Measurements from ENCODE around the gene ZNF521. TPM values are rescaled to one million over a fixed set of nuclear protein-coding genes. Genes with fewer than 3 reads are reported as not detected.
"Not testable (repeated sequence)": the region's sequence is repeated elsewhere in the genome, so short reads cannot be mapped to it uniquely, and the experiment has no call there.

Gene ZNF521
- polyA plus RNA-seq, 4 donors: 35.1 to 48.3 (median 45.7) TPM

DNA sequence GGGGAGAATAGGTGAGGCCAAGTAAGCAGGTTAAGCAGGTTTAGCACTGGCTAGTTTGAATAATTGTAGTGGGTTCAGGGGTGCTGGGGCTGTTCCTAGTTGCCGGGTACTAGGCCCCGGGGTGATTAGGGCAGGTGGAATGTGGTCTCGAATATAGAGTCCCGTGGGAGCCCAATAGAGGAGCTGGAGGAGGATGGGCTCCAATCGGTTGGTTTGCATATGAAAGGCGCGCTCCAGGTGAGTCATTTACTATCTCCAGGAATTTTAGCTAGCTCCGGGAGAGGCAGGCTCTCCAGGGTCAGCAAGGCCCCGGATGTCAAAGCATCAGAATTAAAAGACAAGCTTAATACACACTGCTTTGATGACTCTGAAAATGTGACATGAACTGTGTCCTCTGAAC lies 304.0 kb downstream of the ZNF521 start:
- no peak for DNase-seq (ENCODE audit: low read depth in 4 of 4, low spot score in 2 of 4)

DNA sequence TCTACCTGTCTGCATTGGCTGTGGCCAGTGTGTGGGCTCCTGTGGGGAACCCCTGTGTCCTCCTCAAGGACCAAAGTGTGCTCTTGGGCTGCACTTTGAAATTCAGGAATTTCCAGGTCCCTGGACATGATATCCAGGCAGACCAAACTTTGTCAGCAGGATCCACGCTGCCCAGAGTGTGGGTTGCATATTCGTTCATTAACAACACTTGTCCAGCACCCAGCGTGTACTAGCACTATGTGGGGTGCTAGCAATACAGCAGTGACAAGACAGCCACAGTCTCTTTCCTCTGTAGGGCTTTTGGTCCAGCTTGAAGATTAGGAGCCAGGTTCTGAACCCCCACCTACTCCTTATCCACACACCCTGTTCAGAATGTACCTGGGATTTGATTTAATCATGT lies 304.5 kb downstream of the ZNF521 start:
- no peak for DNase-seq (ENCODE audit: low read depth in 4 of 4, low spot score in 2 of 4)

DNA sequence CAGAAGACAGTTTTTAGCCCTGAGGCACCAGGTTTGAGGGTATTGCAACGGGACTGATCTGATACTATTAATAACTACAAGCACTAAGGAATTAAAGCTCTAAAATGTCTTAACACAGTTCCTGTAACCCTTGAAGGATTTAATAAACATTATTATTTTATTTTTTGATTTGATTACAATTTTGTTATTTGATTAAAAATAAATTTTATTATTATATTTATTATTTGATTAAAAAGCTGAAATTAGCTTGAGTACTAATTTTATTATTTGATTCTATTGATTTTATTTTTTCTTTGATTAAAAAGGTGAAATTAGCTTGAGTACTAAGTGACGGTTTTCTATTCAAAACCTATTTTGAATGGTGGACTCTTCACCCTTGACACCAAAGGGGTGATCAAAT lies 307.3 kb downstream of the ZNF521 start:
- DNase-seq (ENCODE audit: low read depth in 4 of 4, low spot score in 2 of 4): no peak

DNA sequence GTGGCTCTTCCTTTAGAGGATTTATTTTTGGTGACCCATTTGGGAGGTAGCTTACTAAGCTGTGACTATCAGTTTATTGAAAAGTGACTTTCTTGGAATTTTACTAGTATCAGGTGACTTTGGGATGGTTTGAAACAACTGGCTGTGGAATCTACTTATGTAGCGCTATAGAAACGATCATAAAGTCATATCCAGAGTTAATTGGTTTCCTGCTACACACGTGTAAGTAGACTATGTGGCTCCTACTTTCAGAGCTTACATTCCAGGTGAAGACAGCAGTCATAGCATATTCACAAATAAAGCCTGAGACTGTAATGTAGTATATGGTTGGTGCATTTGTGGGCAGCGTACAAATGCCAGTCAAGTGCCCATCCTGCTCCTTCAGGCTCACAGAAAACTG lies 308.9 kb downstream of the ZNF521 start:
- no peak for DNase-seq (ENCODE audit: low read depth in 4 of 4, low spot score in 2 of 4)

DNA sequence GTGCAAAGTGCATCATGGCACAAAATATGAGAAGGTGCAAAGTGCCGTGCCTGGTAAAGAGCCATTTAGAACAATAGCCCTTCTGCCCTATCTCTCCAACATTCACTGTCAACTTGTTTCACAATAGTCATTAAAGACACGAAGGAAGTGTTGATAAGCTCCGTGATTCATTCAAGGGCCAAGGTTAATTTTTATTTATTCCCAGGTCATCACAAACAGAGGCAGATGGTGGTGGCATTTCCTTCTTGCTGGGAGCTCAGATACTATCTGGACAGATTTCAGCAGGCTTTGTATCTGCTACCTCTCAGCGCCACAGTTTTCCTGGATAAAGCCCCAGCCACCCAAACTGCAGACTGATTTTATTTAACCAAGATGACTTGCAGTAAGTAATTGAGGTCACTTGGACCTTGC lies 309.3 kb downstream of the ZNF521 start:
- DNase-seq (ENCODE audit: low read depth in 4 of 4, low spot score in 2 of 4): no peak

DNA sequence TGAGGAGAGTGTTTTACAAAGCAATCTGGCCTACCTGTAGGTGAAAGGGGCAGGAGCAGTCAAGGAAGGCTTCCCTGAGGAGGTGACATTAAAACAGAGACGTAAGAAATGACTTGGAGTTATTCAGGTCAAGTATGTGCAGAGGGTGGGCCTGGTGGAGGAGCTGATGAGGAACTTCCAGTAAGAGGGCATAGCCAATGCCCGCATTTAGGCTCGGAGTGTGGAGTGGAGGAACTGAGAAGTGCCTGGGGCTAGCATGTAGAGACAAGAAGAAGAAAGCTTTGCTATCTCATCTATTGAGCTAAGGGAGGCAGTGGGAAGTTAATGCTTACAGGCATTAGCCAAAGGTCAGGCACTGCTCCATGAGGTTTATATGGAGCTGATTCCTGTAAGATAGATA lies 312.2 kb downstream of the ZNF521 start:
- DNase-seq (ENCODE audit: low read depth in 4 of 4, low spot score in 2 of 4): no peak

DNA sequence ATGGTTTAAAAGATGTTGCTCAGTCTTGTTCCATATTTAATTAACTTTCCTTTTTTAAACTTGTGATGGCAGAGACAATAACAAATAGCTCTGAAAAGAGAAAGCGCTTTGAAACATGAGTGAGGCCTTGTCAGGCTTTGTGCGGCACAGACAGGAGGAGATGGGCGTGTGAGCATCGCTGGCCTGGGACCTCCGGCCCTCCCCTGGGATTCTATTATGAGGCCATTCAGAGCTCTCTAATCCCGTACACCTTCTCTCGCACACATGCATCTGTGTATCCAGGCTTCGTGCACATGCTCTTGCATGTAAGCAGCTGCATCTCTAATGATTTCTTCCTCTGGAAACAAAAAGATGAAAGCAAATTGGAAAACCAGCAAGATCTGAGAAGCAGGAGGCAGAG lies 313.7 kb downstream of the ZNF521 start:
- DNase-seq (ENCODE audit: low read depth in 4 of 4, low spot score in 2 of 4): no peak

DNA sequence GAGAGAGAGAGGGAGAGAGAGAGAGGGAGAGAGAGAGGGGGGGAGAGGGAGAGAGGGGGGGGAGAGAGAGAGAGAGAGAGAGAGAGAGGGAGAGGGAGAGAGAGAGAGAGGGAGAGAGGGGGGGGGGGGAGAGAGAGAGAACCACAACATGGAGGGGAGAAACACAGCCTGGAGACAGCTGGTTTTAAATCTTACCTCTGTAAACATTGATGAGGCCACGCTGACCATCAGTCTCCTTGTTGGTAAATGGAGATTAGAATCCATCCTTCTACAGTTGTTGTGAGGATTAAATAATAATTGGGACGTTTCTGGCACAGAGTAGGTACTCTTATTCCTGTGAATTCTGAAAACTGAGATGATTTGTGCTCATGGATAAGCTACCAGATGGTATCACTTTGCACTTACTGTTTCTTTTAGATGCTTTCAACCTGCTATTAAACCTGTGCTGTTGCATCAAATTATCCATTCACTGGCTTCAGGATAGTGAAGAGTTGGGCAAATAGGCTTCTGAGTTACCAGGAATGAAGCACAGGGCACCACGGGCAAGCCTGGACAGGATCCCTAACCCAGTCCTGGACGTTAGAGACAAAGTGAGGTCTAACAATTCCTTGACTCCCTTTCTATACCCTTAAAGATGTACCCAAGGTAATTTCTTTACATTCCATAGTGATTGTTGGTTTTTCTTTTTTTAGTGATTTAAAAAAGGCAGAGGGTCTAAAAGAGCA lies 318.1 kb downstream of the ZNF521 start:
- no peak for DNase-seq (ENCODE audit: low read depth in 4 of 4, low spot score in 2 of 4)

DNA sequence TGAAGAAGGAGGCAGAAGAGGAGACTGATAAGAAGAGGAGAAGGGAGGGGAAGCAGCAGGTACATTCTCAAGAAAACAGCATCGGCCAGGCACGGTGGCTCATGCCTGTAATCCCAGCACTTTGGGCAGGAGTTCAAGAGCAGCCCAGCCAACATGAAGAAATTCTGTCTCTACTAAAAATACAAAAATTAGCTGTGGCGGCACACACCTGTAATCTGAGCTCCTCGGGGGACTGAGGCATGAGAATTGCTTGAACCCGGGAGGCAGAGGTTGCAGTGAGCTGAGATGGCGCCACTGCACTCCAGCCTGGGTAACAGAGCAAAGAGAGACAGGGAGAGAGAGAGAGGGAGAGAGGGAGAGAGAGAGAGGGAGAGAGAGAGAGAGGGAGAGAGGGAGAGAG lies 318.8 kb downstream of the ZNF521 start:
- DNase-seq (ENCODE audit: low read depth in 4 of 4, low spot score in 2 of 4): not testable (repeated sequence)

DNA sequence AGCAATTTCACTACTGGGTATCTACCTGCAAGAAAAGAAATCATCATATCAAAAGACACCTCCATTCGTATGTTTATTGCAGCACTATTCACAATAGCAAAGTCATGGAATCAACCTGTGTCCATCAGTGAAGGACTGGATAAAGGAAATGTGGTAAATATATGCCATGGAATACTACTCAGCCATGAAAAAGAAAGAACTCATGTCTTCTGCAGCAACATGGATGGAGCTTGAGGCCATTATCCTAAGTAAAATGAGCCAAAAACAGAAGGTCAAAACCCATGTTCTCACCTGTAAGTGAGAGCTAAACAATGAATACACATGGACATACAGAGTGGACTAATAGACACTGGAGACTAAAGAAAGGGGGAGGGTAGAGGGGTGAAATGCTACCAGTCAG lies 322.2 kb downstream of the ZNF521 start:
- no peak for DNase-seq (ENCODE audit: low read depth in 4 of 4, low spot score in 2 of 4)

DNA sequence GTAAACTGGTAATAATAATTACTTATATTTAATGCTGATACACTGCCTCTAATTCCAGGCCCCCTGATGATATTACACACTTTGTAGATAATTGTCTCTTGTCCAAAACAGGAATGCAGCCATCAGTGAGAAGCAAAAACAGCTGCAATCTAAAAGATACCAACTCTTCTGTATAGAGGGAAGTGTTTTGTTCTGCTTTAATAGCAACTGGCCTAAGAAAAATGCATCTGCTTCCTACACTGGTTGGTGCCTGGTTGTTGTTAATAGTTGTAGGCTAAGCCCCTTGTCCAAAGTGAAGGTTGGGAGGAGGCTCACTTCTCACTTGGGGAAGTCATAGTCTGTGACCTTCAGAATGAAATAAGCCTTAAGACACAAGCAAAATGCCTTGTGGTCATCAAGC lies 332.0 kb downstream of the ZNF521 start:
- DNase-seq (ENCODE audit: low read depth in 4 of 4, low spot score in 2 of 4): no peak

DNA sequence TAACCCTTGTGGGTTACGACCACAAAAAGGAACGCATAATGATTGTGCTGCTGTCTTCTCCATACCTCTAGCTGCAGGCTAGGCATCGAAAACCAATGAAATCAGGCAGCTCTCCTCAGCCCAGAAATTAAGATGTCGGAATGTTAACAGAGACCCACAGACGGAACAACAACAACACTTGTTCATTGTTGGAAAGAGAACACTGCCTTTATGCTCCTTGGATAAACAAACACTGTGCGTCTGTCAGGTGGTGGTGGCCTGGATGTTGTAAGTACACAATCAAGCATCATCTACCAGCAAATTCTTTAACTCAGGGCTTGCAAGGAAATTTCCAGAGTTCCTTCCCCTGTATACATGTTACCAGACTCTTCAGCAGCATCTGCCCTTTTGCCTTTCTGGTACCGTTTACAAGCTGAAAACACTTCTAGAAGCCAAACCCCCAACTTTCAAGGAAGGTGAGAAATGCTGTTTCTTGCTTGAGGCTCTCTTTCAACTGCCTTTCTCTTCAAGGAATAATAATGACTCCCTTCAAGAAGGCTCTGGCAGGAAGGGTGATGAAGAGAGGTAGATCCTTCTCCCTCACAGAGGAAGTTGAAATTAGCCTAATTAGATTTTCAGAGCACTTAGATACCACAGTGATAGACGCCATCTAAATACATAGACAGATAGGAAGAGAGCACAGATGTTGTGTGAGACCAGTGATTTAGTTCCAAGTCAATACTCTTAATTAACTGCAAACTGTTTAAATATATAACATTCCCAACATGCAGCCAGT lies 332.7 kb downstream of the ZNF521 start:
- no peak for DNase-seq (ENCODE audit: low read depth in 4 of 4, low spot score in 2 of 4)

DNA sequence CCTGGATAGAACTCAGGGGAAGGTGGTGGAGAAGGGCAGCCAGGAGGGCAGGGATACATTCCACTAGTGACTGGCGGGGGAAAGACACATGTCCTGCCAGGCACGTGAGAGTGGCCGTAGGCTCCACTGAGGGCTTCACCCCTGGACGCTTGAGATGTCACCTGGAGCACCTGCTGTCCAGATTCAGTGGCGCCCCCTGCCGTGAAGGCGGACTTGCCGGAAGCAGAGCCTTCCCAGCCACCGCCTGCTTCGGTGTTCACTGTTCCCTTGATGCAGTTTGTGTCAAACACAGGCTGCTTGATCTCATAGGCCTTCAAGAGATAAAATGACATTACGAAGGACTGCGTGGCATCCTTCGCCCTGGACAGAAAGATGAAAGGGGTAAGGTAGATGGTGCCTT lies 335.3 kb downstream of the ZNF521 start:
- DNase-seq (ENCODE audit: low read depth in 4 of 4, low spot score in 2 of 4): no peak

DNA sequence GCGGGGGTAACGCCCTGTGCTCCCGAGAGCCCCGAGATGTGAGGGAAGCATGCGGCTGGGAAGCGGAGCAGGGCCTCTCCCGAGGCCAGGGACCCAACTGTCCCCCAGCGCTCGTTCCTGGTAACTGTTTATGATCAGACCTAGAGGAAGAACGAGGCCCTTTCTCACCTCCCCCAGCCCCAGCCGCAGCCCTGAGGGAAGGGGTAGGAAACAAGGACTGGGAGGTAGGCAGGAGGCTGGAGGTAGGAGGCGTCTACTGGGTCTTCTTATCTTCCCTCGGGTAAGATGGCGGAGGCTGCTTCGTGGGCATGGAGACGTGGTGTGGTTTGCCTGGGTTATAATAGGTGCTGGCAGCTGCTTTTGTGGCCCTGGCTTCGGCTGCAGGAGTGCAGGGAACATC lies 335.8 kb downstream of the ZNF521 start:
- no peak for DNase-seq (ENCODE audit: low read depth in 4 of 4, low spot score in 2 of 4)
